Right lobe of liver (tissue), 4 donors: Measurements from ENCODE around the gene ATXN7.

Source experiments
- POLR2A ChIP-seq: fragments of 450-650 bp; IDR thresholded peaks from one replicate; pipeline ENCODE4 v1.6.1; 2017; ENCODE audit warnings: antibody characterized with exemption, mild to moderate bottlenecking
- TF ChIP-seq, protein P1 (sequence below), 4 donors: fragments of 200-600 bp in 3 of 4; fragments of 450-650 bp in 1 of 4; IDR thresholded peaks; one replicate each; pipeline versions ENCODE4 v1.5.1 to v1.8.0; 2016 to 2022; ENCODE audit warnings: antibody characterized with exemption in 4 of 4, mild to moderate bottlenecking in 2 of 4
- donor health status: DM: no; HTN: no; CAD: no.
- donor health status: DM: no; HTN: no; CAD: no.
- donor health status: DM: no; HTN: yes; CAD: no.

DNA sequence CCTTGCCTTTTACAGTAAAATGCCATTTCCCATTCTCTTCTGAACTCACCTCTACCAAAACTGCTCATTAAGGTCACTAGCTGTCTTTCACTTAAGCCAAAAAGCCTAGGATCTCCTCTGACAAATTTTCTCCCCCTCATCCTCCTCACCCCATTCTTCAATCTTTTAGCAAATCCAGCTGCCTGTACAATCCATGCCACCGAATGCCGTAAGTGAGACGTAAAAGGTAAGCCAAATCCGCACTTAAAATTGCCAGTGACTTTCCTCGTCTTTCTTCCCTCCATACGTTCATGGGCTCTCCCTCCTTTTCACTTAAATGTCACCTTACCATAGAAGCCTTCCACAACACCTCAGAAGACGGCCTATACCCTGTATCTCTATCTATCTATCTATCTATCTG lies 145.9 kb downstream of the ATXN7 start:
- TF ChIP-seq, protein P1, sequence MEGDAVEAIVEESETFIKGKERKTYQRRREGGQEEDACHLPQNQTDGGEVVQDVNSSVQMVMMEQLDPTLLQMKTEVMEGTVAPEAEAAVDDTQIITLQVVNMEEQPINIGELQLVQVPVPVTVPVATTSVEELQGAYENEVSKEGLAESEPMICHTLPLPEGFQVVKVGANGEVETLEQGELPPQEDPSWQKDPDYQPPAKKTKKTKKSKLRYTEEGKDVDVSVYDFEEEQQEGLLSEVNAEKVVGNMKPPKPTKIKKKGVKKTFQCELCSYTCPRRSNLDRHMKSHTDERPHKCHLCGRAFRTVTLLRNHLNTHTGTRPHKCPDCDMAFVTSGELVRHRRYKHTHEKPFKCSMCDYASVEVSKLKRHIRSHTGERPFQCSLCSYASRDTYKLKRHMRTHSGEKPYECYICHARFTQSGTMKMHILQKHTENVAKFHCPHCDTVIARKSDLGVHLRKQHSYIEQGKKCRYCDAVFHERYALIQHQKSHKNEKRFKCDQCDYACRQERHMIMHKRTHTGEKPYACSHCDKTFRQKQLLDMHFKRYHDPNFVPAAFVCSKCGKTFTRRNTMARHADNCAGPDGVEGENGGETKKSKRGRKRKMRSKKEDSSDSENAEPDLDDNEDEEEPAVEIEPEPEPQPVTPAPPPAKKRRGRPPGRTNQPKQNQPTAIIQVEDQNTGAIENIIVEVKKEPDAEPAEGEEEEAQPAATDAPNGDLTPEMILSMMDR (IDR thresholded peaks at IDR 0.05), result no peak
- TF ChIP-seq POLR2A, result no peak
